Gastrocnemius medialis (tissue), 4 donors: Measurements from ENCODE around the gene ZNF511.

Experiments
- CTCF ChIP-seq, 5 experiments: fragments of 450-650 bp in 3 of 5; fragments of 200-600 bp in 2 of 5; sonication (generic) in 2 of 5; IDR thresholded peaks in 4 of 5; conservative IDR thresholded peaks in 1 of 5; 1 replicate in 4 of 5; 2 replicates in 1 of 5; pipeline ENCODE4 v1.5.1; 2016 to 2019; ENCODE audit warnings: antibody characterized with exemption in 5 of 5, mild to moderate bottlenecking in 3 of 5, moderate library complexity in 3 of 5
- POLR2A ChIP-seq, 2 donors: fragments of 450-650 bp; IDR thresholded peaks; one replicate each; pipeline ENCODE4 v1.6.1; 2017; ENCODE audit warnings: antibody characterized with exemption in 2 of 2, mild to moderate bottlenecking in 2 of 2, moderate library complexity in 2 of 2

GRCh38 chr10:133263674-133264073 lies 45.0 kb upstream of the ZNF511 start:
- TF ChIP-seq CTCF (IDR thresholded peaks at IDR 0.05 in 4 of 5, conservative IDR thresholded peaks at IDR 0.05 in 1 of 5) (no peak), POLR2A (IDR thresholded peaks at IDR 0.05) (no peak)
